A549 treated with Hydrocortisone at 1 μM for 4 hours (cell line): ENCODE measurements around the gene CMC2. TPM values are rescaled to one million over a fixed set of nuclear protein-coding genes. Genes with fewer than 3 reads are reported as not detected.

Experiments used
- total RNA-seq: library from RNA; stranded (reverse); fragments of 200-300 nt; extraction: Qiagen RNA extraction; gene quantifications from 5 replicates; pipeline ENCODE4 v1.2.3, GENCODE V29; 2022

Gene CMC2
- 114 to 129 TPM (median 123 TPM) in 5 replicates for total RNA-seq

GRCh38 chr16:81006813-81007695 lies at the start of gene CMC2, which contains the start of gene CENPN:
Gene CMC2, minus strand, starts transcription at chr16:81006885. Its CDS starts 9,491 bp downstream, at chr16:80997394.
Gene CENPN, plus strand, starts transcription at chr16:81007214. Its CDS starts 4,726 bp downstream, at chr16:81011940.

GRCh38 chr16:81035398-81035974 lies 28.8 kb upstream of the CMC2 start, which contains the start of gene ATMIN:
Gene ATMIN, plus strand, starts transcription at chr16:81035842. Its CDS starts 29 bp downstream, at chr16:81035871.

Other genes with a start within 250 kb of the CMC2 start
- 0.32 to 0.66 TPM (median 0.61 TPM) in 5 replicates for gene CDYL2, start 202.3 kb downstream of the CMC2 start, total RNA-seq
- 62.6 to 104 TPM (median 67.1 TPM) in 5 replicates for gene CENPN, start 329 bp upstream of the CMC2 start, total RNA-seq
- gene ATMIN, start 29.0 kb upstream of the CMC2 start, total RNA-seq: 28.7 to 33.8 TPM (median 31.7 TPM) in 5 replicates
- gene C16orf46, start 70.4 kb upstream of the CMC2 start, total RNA-seq: 0.50 to 0.99 TPM (median 0.85 TPM) in 5 replicates
- 48.9 to 62.6 TPM (median 55.2 TPM) in 5 replicates for gene GCSH, start 89.5 kb upstream of the CMC2 start, total RNA-seq
- gene BCO1, start 231.8 kb upstream of the CMC2 start, total RNA-seq: 0.63 to 1.3 TPM (median 0.97 TPM) in 5 replicates